CD4-positive, alpha-beta memory T cell (primary cell): ENCODE measurements around the gene ZNF729. TPM values are rescaled to one million over a fixed set of nuclear protein-coding genes. Genes with fewer than 3 reads are reported as not detected.
"Not testable (repeated sequence)": the region's sequence is repeated elsewhere in the genome, so short reads cannot be mapped to it uniquely, and the experiment has no call there.

ENCODE experiments used
- CTCF ChIA-PET: fragments of 350-600 bp; sonication (Branson Sonifier 250); formaldehyde crosslinking; loops from one replicate; lab custom pipeline; 2021; ENCODE audit warnings: inconsistent platforms; ENCODE audit not compliant: partially characterized antibody; lab: Charles Lee
- POLR2A ChIA-PET: fragments of 350-600 bp; sonication (Branson Sonifier 250); formaldehyde crosslinking; loops from one replicate; lab custom pipeline; 2021; ENCODE audit not compliant: partially characterized antibody; lab: Charles Lee
- DNase-seq, 5 donors: peaks; one replicate each; pipeline versions ENCODE4 v3.0.0 to v3.0.0-alpha.2; 2020 to 2022; ENCODE audit warnings: mixed read lengths in 1 of 5
- H3K27ac ChIP-seq: one replicate; pipeline ENCODE4 v1.7.0; 2013; ENCODE audit warnings: low read depth, low read length
- H3K27me3 ChIP-seq: 2 replicates; pipeline ENCODE4 v1.7.0; 2013; ENCODE audit warnings: mild to moderate bottlenecking, low read length, moderate library complexity; ENCODE audit not compliant: insufficient read depth
- H3K36me3 ChIP-seq: 2 replicates; pipeline ENCODE4 v1.7.0; 2013; ENCODE audit warnings: mild to moderate bottlenecking, low read length, moderate library complexity; ENCODE audit not compliant: insufficient read depth
- H3K4me1 ChIP-seq: 2 replicates; pipeline ENCODE4 v1.7.0; 2013; ENCODE audit warnings: mild to moderate bottlenecking, low read length, moderate library complexity; ENCODE audit not compliant: insufficient read depth
- H3K4me3 ChIP-seq, 2 donors: one replicate each; pipeline ENCODE4 v1.7.0; 2013; ENCODE audit warnings: low read length in 2 of 2, mild to moderate bottlenecking in 1 of 2
- H3K9me3 ChIP-seq, 2 donors: one replicate each; pipeline ENCODE4 v1.7.0; 2013; ENCODE audit warnings: low read length in 2 of 2, control low read depth in 1 of 2; ENCODE audit not compliant: control insufficient read depth in 1 of 2
- H3K27ac Mint-ChIP-seq, 7 donors: one replicate each; pipeline ENCODE4 v1.8.0; 2020 to 2021; ENCODE audit warnings: mixed read lengths in 7 of 7, mild to moderate bottlenecking in 6 of 7, inconsistent platforms in 3 of 7, moderate library complexity in 3 of 7
- H3K27me3 Mint-ChIP-seq, 2 donors: one replicate each; pipeline ENCODE4 v1.8.0; 2020 to 2021; ENCODE audit warnings: mixed read lengths in 2 of 2
- H3K36me3 Mint-ChIP-seq, 2 donors: one replicate each; pipeline ENCODE4 v1.8.0; 2020 to 2021; ENCODE audit warnings: mixed read lengths in 2 of 2, inconsistent platforms in 1 of 2, mild to moderate bottlenecking in 1 of 2
- H3K4me1 Mint-ChIP-seq, 4 donors: one replicate each; pipeline ENCODE4 v1.8.0; 2020 to 2021; ENCODE audit warnings: mixed read lengths in 4 of 4, mild to moderate bottlenecking in 1 of 4
- H3K4me3 Mint-ChIP-seq, 8 donors: one replicate each; pipeline ENCODE4 v1.8.0; 2020 to 2021; ENCODE audit warnings: mixed read lengths in 8 of 8, mild to moderate bottlenecking in 7 of 8, moderate library complexity in 6 of 8, inconsistent platforms in 3 of 8
- H3K9me3 Mint-ChIP-seq, 8 donors: one replicate each; pipeline ENCODE4 v1.8.0; 2020 to 2021; ENCODE audit warnings: mixed read lengths in 8 of 8, mild to moderate bottlenecking in 5 of 8, inconsistent platforms in 3 of 8, moderate library complexity in 1 of 8
- intact Hi-C: fragments of 100-400 bp; cut with micrococcal nuclease; formaldehyde crosslinking; loops from one replicate; pipeline ENCODE4 v1.15.1; 2023
- polyA plus RNA-seq, 2 donors: library from polyadenylated mRNA; unstranded; fragments of 300-500 nt; fragmentation: Illumina TruSeq; gene quantifications; one replicate each; pipeline ENCODE4 v1.2.3, GENCODE V29; 2021
- total RNA-seq, 2 experiments: library from RNA; stranded (reverse); gene quantifications; one replicate each; pipeline ENCODE4 v1.2.3, GENCODE V29; 2021

The ZNF729 gene
- total and polyA plus RNA-seq, 4 experiments from 2014 or later: not detected

- H3K27me3 Mint-ChIP-seq, H3K4me1 Mint-ChIP-seq, H3K4me1 ChIP-seq, DNase-seq, POLR2A ChIA-PET, H3K27ac Mint-ChIP-seq, H3K27ac ChIP-seq, H3K36me3 Mint-ChIP-seq, H3K9me3 ChIP-seq, intact Hi-C loops, H3K27me3 ChIP-seq, H3K36me3 ChIP-seq, CTCF ChIA-PET, H3K4me3 ChIP-seq, H3K4me3 Mint-ChIP-seq: not testable (repeated sequence)
- peaks cover 6 to 53% (median 23%) of the 10 kb centered on the region in 8 donors for H3K9me3 Mint-ChIP-seq
Observed at GRCh38 chr19:22321554-22321953, 35.3 kb downstream of the ZNF729 start.

GRCh38 chr19:22326219-22326618 lies 40.0 kb downstream of the ZNF729 start:
- H3K9me3 ChIP-seq: no peaks in the 10 kb centered on the region
- no peak overlapping the region for H3K27ac ChIP-seq
- no peak overlapping the region for H3K4me3 ChIP-seq
- no peak overlapping the region for H3K27ac Mint-ChIP-seq
- ChIA-PET POLR2A (no interaction called here), CTCF (no interaction called here)
- intact Hi-C loops: no loop called here
- no peak overlapping the region for H3K4me3 Mint-ChIP-seq
- H3K36me3 ChIP-seq: no peaks in the 10 kb centered on the region
- H3K27me3 ChIP-seq: no peaks in the 10 kb centered on the region
- H3K4me1 ChIP-seq: no peaks in the 10 kb centered on the region
- H3K4me1 Mint-ChIP-seq: no peaks in the 10 kb centered on the region
- no peak for DNase-seq
- peaks cover 4 to 41% (median 29%) of the 10 kb centered on the region in 8 donors for H3K9me3 Mint-ChIP-seq
- no peaks in the 10 kb centered on the region for H3K36me3 Mint-ChIP-seq
- no peaks in the 10 kb centered on the region for H3K27me3 Mint-ChIP-seq

- CTCF ChIA-PET: no interaction called here
- H3K9me3 Mint-ChIP-seq: peaks cover 4 to 37% (median 29%) of the 10 kb centered on the region in 8 donors
- no peaks in the 10 kb centered on the region for H3K9me3 ChIP-seq
Observed at GRCh38 chr19:22327321-22327720, 41.1 kb downstream of the ZNF729 start.

GRCh38 chr19:22331521-22331920 lies 45.3 kb downstream of the ZNF729 start:
- ChIA-PET POLR2A (no interaction called here), CTCF (no interaction called here)
- no peak overlapping the region for H3K4me3 Mint-ChIP-seq
- intact Hi-C loops: no loop called here
- no peaks in the 10 kb centered on the region for H3K27me3 Mint-ChIP-seq
- H3K27ac Mint-ChIP-seq: no peak overlapping the region
- Histone ChIP-seq H3K4me3 (no peak overlapping the region), H3K36me3 (no peaks in the 10 kb centered on the region), H3K4me1 (no peaks in the 10 kb centered on the region), H3K27ac (no peak overlapping the region), H3K27me3 (no peaks in the 10 kb centered on the region), H3K9me3 (peaks cover 0 to 7% of the 10 kb centered on the region in 2 donors)
- H3K4me1 Mint-ChIP-seq: no peaks in the 10 kb centered on the region
- DNase-seq: no peak
- H3K36me3 Mint-ChIP-seq: no peaks in the 10 kb centered on the region
- peaks cover 2 to 26% (median 12%) of the 10 kb centered on the region in 8 donors for H3K9me3 Mint-ChIP-seq

More at GRCh38 chr19:22327321-22327720, 41.1 kb downstream of the ZNF729 start:
- no peak for DNase-seq
- Mint-ChIP-seq H3K4me3 (no peak overlapping the region), H3K36me3 (no peaks in the 10 kb centered on the region), H3K4me1 (no peaks in the 10 kb centered on the region), H3K27ac (no peak overlapping the region), H3K27me3 (no peaks in the 10 kb centered on the region)
- Histone ChIP-seq H3K36me3 (no peaks in the 10 kb centered on the region), H3K27me3 (no peaks in the 10 kb centered on the region), H3K4me3 (no peak overlapping the region), H3K27ac (no peak overlapping the region), H3K4me1 (no peaks in the 10 kb centered on the region)
- intact Hi-C loops: no loop called here
- POLR2A ChIA-PET: no interaction called here

- intact Hi-C loops: no loop called here
- Histone ChIP-seq H3K27ac (no peak overlapping the region), H3K27me3 (no peaks in the 10 kb centered on the region), H3K4me3 (no peak overlapping the region), H3K4me1 (no peaks in the 10 kb centered on the region), H3K9me3 (peaks cover 0 to 7% of the 10 kb centered on the region in 2 donors), H3K36me3 (no peaks in the 10 kb centered on the region)
- Mint-ChIP-seq H3K27ac (no peak overlapping the region), H3K36me3 (no peaks in the 10 kb centered on the region), H3K9me3 (peaks cover 2 to 25% (median 5%) of the 10 kb centered on the region in 8 donors), H3K4me3 (no peak overlapping the region), H3K27me3 (no peaks in the 10 kb centered on the region), H3K4me1 (no peaks in the 10 kb centered on the region)
- CTCF ChIA-PET: no interaction called here
- POLR2A ChIA-PET: no interaction called here
- no peak for DNase-seq
Observed at GRCh38 chr19:22332924-22333323, 46.7 kb downstream of the ZNF729 start.

- POLR2A ChIA-PET: no interaction called here
- intact Hi-C loops: no loop called here
- DNase-seq: no peak
- no peaks in the 10 kb centered on the region for H3K27me3 Mint-ChIP-seq
- no peaks in the 10 kb centered on the region for H3K27me3 ChIP-seq
- peaks cover 0 to 8% of the 10 kb centered on the region in 2 donors for H3K9me3 ChIP-seq
- H3K27ac ChIP-seq: no peak overlapping the region
- H3K36me3 ChIP-seq: no peaks in the 10 kb centered on the region
- H3K4me3 ChIP-seq: no peak overlapping the region
- peaks cover 2 to 17% (median 4%) of the 10 kb centered on the region in 8 donors for H3K9me3 Mint-ChIP-seq
- H3K4me3 Mint-ChIP-seq: no peak overlapping the region
- no peak overlapping the region for H3K27ac Mint-ChIP-seq
- no peaks in the 10 kb centered on the region for H3K4me1 Mint-ChIP-seq
- H3K4me1 ChIP-seq: no peaks in the 10 kb centered on the region
- CTCF ChIA-PET: no interaction called here
- H3K36me3 Mint-ChIP-seq: no peaks in the 10 kb centered on the region
Observed at GRCh38 chr19:22335716-22336115, 49.5 kb downstream of the ZNF729 start.

- Mint-ChIP-seq H3K27me3 (no peaks in the 10 kb centered on the region), H3K36me3 (no peaks in the 10 kb centered on the region), H3K4me1 (no peaks in the 10 kb centered on the region), H3K27ac (no peak overlapping the region), H3K9me3 (peaks cover 0 to 23% (median 7%) of the 10 kb centered on the region in 8 donors), H3K4me3 (no peak overlapping the region)
- H3K27me3 ChIP-seq: no peaks in the 10 kb centered on the region
- no peak overlapping the region for H3K4me3 ChIP-seq
- DNase-seq: no peak
- H3K36me3 ChIP-seq: no peaks in the 10 kb centered on the region
- intact Hi-C loops: no loop called here
- POLR2A ChIA-PET: no interaction called here
- H3K4me1 ChIP-seq: no peaks in the 10 kb centered on the region
- no peak overlapping the region for H3K27ac ChIP-seq
- peaks cover 0 to under 1% of the 10 kb centered on the region in 2 donors for H3K9me3 ChIP-seq
- CTCF ChIA-PET: no interaction called here
Observed at GRCh38 chr19:22354665-22355064, 68.4 kb downstream of the ZNF729 start.
